Measurements from ENCODE around the gene NUP210. TPM values are rescaled to one million over a fixed set of nuclear protein-coding genes. Genes with fewer than 3 reads are reported as not detected.

NUP210 gene
- total RNA-seq, 1 experiment from 2014 or later: 64.0 TPM

DNA sequence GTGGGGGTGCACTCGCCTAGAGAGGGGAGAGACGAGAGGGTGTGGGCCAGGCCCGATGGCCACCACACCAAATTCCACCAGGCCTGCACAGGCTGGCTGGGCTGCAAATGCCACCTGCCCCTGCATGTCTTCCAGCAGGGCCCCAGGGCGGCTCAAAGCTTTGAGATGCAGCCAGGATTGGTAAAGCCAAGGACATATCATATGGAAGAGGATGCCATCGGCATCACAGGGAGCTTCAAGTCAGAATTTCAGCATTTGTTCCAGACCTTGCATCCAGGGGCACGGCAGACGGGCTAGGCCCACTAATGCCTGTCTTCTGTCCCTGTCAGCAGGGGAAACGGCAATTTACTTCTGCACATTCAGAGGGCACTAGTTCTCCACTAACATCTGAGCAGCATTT lies 97.8 kb downstream of the NUP210 start:
- CTCF ChIA-PET: no interaction called here
- no TSS peak for BruUV-seq (replicated peaks)

DNA sequence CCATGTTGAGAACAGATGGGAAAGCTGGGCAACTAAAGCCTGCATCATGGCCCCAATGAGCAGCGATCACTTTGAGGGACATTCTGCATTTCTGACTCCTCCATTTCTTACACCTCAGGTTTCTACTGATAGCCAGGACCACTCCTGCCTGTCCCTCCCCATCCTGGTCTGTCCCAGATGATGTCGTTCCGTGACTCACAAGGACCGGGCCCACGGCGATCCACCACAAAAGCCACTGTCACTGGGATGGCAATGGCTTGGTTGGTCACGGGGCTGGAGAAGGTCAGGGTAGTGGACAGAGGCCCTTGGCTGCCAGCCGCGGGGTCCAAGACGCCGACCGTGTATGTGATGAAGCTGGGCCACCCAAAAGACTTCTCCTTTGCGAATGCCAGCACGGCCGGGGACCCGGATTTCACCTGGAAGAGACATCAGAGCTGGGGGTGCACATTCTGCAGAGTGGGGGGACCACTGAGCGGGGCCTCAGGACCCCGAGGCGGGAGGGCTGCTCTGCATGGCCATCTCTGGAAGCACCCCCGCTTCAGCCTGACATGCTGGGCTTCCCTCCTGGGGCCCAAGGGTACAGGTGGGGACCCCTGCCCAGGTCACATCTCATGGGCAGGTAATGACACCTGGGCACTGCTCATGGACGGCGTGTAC lies 100.4 kb downstream of the NUP210 start:
- no peak overlapping the region for H3K4me3 ChIP-seq (ENCODE audit: low read length)
- intact Hi-C loops (cut with micrococcal nuclease): no loop called here

More for the DNA sequence above, 97.8 kb downstream of the NUP210 start:
- H3K27ac ChIP-seq (ENCODE audit: low read length): no peak overlapping the region
- no peak overlapping the region for H3K9ac ChIP-seq (ENCODE audit: low read length)
- DNase-seq (no peak), ATAC-seq (no peak)
- no peak for TF ChIP-seq EZH2 (IDR thresholded peaks at IDR 0.05; ENCODE audit: low read length, unreplicated experiment)
- no peak for TF ChIP-seq EZH2phosphoT487 (IDR thresholded peaks at IDR 0.05; ENCODE audit: borderline replicate concordance, low read length)
- TF ChIP-seq, protein P1, sequence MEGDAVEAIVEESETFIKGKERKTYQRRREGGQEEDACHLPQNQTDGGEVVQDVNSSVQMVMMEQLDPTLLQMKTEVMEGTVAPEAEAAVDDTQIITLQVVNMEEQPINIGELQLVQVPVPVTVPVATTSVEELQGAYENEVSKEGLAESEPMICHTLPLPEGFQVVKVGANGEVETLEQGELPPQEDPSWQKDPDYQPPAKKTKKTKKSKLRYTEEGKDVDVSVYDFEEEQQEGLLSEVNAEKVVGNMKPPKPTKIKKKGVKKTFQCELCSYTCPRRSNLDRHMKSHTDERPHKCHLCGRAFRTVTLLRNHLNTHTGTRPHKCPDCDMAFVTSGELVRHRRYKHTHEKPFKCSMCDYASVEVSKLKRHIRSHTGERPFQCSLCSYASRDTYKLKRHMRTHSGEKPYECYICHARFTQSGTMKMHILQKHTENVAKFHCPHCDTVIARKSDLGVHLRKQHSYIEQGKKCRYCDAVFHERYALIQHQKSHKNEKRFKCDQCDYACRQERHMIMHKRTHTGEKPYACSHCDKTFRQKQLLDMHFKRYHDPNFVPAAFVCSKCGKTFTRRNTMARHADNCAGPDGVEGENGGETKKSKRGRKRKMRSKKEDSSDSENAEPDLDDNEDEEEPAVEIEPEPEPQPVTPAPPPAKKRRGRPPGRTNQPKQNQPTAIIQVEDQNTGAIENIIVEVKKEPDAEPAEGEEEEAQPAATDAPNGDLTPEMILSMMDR (conservative IDR thresholded peaks at IDR 0.05; ENCODE audit: low read depth, low read length): no peak
- no peak overlapping the region for H2AFZ ChIP-seq (ENCODE audit: low read length)
- POLR2A ChIA-PET (ENCODE audit: unreplicated experiment): no interaction called here
- intact Hi-C loops (cut with micrococcal nuclease): no loop called here
- H3K27me3 ChIP-seq (ENCODE audit: low read length): no peaks in the 10 kb centered on the region
- H4K20me1 ChIP-seq (ENCODE audit: low read length): no peaks in the 10 kb centered on the region
- peaks cover 14% of the 10 kb centered on the region; the same call in 1 of the 2 replicates for H3K36me3 ChIP-seq (ENCODE audit: low read depth, low read length)
- H3K4me3 ChIP-seq (ENCODE audit: low read length): no peak overlapping the region
- H3F3A ChIP-seq (ENCODE audit: low read length, unreplicated experiment): no peaks in the 10 kb centered on the region
- H3K79me2 ChIP-seq (ENCODE audit: low read length): no peaks in the 10 kb centered on the region
- H3K9me2 ChIP-seq (replicated peaks; ENCODE audit: low read length): no peaks in the 10 kb centered on the region
- no peak overlapping the region for H3K4me2 ChIP-seq (ENCODE audit: low read length)
- no peaks in the 10 kb centered on the region for H3K9me3 ChIP-seq (ENCODE audit: low read length)
- H3K4me1 ChIP-seq (ENCODE audit: insufficient read depth, low read length): no peaks in the 10 kb centered on the region

More for the DNA sequence above, 100.4 kb downstream of the NUP210 start:
- Histone ChIP-seq H4K20me1 (ENCODE audit: low read length) (no peaks in the 10 kb centered on the region), H3K9me2 (replicated peaks; ENCODE audit: low read length) (no peaks in the 10 kb centered on the region), H3F3A (ENCODE audit: low read length, unreplicated experiment) (no peaks in the 10 kb centered on the region), H3K4me2 (ENCODE audit: low read length) (no peak overlapping the region), H3K79me2 (ENCODE audit: low read length) (no peaks in the 10 kb centered on the region), H3K27ac (ENCODE audit: low read length) (no peak overlapping the region), H3K4me1 (ENCODE audit: insufficient read depth, low read length) (no peaks in the 10 kb centered on the region), H3K27me3 (ENCODE audit: low read length) (no peaks in the 10 kb centered on the region), H3K36me3 (ENCODE audit: low read depth, low read length) (peaks cover 14% of the 10 kb centered on the region), H2AFZ (ENCODE audit: low read length) (no peak overlapping the region), H3K9me3 (ENCODE audit: low read length) (no peaks in the 10 kb centered on the region), H3K9ac (ENCODE audit: low read length) (no peak overlapping the region)
- no TSS peak for BruUV-seq (replicated peaks)
- ChIA-PET CTCF (no interaction called here), POLR2A (ENCODE audit: unreplicated experiment) (no interaction called here)
- ATAC-seq (no peak), DNase-seq (no peak)
- TF ChIP-seq EZH2 (IDR thresholded peaks at IDR 0.05; ENCODE audit: low read length, unreplicated experiment) (no peak), EZH2phosphoT487 (IDR thresholded peaks at IDR 0.05; ENCODE audit: borderline replicate concordance, low read length) (no peak)
- TF ChIP-seq, protein P1 (conservative IDR thresholded peaks at IDR 0.05; ENCODE audit: low read depth, low read length): no peak
